ENCODE measurements around the gene AANAT.

Gene AANAT

DNA sequence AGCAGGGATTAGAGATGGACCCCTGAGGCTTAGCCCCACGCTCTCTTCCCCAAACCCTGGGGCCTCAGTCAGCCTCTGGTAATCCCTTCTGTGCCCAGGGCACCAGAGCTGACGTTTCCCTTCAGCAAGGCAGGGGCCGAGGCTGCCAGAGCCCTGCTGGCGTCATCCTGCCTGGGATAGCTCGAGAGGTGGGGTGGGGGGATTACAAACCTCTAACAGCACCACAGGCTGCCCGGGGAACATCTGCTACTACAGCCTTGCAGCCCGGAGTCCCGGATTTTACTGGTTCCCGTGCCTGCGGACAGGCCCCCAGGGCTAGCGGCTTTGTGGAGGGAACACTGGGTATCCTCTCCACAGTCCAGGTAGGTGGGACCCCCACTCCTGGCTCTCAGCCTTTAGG is at the start of gene AANAT:
TSS of gene AANAT (plus strand) at position 238 of the 400 bp plus-strand sequence. CDS start 1,144 bp downstream, outside the sequence.
- DNase-seq: no peak

- DNase-seq: no peak
Measured at GRCh38 chr17:76419576-76420260, 47.7 kb upstream of the AANAT start.

- no peak for DNase-seq
Measured at GRCh38 chr17:76420356-76421043, 46.9 kb upstream of the AANAT start.

- no peak for DNase-seq
Measured at GRCh38 chr17:76421044-76421407, 46.4 kb upstream of the AANAT start.

DNA sequence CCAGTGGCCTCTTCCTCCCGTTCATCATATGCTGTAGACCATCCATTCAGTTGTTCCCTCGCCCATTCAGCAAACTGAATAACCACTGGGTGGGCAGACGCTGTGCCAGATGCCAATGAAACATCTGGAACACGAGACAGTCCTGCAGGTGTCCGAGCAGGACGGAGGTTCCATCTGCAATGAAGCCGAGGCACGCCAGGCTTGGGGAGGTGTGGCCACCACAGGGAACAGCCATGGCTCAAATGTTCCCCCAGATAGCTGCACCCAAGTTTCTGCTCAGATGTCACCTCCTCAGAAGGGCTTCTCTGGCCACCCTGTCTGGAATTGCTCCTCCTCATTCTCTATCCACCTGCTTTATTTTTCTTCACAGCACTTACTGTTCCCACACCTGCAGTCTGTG is 45.0 kb upstream of the AANAT start:
- no peak for DNase-seq

- no peak for DNase-seq
Measured at GRCh38 chr17:76422860-76423259, 44.5 kb upstream of the AANAT start.

GRCh38 chr17:76426853-76427252 is 40.5 kb upstream of the AANAT start:
- no peak for DNase-seq

GRCh38 chr17:76427501-76428231 is 39.7 kb upstream of the AANAT start:
- peak in 1 of 3 donors; percentile 10 for DNase-seq

GRCh38 chr17:76428511-76428910 is 38.9 kb upstream of the AANAT start:
- no peak for DNase-seq

- DNase-seq: no peak
Measured at GRCh38 chr17:76431509-76431908, 35.9 kb upstream of the AANAT start.

DNA sequence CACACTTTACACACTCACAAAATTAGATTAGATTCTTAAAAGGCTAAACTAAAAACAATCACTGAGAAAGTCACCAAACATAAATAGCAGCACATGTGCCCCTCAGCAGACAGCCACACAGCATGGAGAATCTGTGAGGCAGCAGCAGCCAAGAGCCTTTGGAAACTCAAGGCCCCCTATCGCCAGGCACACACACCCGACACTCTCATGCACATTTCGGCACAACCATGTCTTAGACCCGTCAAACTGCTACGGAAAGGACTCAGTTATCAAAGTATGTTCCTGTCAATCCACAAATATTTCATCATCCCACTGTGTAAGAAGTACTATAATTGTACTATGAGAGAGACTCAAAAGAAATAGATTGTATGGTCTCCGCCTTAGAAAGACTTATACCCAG is 35.4 kb upstream of the AANAT start:
- DNase-seq: no peak

DNA sequence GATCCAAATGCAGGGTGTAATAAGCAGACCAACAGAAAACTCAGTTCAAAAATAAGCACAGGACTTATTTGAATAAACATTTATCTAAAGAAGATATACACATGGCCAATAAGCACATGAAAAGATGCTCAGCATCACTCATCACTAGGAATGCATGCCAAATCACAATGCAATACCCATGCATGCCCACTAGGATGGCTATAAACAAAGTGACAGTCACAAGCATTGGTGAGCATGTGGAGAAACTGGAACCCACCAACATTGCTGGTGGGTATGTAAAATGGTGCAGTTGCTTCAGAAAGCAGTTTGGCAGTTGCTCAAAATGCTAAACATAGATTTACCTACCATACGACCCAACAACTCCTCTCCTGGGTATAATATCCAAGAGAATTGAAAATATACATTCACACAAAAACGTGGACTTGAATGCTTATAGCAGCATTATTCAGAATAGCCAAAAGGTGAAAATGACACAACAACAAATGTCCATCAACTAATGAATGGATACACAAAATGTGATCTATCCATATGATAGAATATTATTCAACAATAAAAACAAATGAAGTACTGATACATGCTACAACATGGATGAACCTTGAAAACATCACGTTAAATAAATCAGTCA is 34.6 kb upstream of the AANAT start:
- DNase-seq: peak in 1 of 3 donors; percentile 22

GRCh38 chr17:76433693-76434092 is 33.7 kb upstream of the AANAT start:
- DNase-seq: no peak

DNA sequence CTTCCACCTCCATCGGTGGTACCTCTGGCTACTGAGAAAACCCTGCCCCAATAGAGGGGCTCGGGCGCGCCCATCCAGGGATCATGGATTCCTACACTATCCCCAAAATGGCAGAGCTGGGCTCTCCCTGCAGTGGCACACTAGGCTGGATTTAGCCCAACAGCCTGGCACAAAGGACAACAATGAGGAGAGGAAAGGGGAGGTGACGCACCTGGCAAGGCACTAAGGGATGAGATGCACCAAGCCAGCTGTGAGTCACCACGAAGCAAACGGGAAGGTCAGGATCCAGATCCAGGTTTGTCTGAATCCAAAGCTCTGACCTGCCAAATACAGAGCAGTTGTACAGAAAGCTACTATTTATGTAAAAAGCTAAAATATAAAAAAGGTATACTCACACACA is 32.5 kb upstream of the AANAT start:
- DNase-seq: no peak

GRCh38 chr17:76435751-76436150 is 31.7 kb upstream of the AANAT start:
- DNase-seq: no peak

GRCh38 chr17:76437467-76438402 is 29.7 kb upstream of the AANAT start:
- no peak for DNase-seq

DNA sequence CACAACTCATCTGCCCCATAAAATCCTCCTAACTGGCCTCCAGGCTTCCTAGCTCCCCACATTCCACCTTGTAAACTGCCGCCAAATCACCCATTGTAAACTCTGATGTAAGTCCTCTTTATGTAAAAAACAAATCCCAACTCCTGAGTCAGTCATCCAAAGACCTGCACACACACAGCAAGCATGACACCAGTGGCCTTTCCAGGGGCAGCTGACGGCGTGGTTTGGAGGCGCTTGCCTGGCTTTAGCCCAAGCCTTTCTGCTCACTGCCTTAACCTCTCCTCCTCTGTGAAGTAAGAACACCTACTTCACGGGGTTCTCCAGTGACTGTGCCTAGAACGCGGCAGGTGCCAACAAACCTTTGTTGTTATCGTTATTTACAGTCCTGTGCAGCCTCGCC is 28.5 kb upstream of the AANAT start:
- DNase-seq: no peak

DNA sequence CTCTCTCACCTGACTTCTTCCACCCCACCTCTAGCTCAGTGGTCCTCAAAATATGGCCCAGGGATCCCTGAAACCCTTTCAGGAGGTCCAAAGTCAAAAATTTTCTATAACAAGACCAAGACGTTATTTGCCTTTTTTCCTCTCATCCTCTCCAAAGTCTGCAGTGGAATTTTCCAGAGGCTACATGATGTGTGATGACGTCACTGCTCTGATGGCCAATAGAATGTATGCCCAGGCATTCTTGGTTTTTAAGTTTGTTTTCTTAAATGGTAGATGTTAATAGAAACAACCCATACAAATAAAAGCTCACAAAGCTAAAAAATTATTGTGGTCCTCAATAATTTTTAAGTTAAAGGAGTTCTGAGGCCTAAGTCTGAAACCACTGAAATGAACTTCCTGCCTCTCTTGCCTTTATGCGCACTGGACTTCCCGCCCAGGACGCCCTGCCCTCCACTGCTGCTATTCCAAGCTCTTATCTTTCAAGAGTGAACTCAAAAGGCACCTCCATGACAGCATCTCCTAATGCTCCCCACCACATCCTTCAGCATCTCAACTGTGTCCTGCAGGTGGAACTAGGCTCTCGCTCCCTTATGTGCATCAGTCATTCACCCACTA is 28.0 kb upstream of the AANAT start:
- DNase-seq: no peak

GRCh38 chr17:76440751-76441362 is 26.5 kb upstream of the AANAT start:
- DNase-seq: no peak

GRCh38 chr17:76441686-76442340 is 25.6 kb upstream of the AANAT start:
- no peak for DNase-seq

All from suppressor macrophage treated with lipopolysaccharide for 1 hour (primary cell).